HepG2 (cell line): ENCODE results near the gene KIF13A. TPM values are rescaled to one million over a fixed set of nuclear protein-coding genes. Genes with fewer than 3 reads are reported as not detected.
"Not testable (repeated sequence)": the region's sequence is repeated elsewhere in the genome, so short reads cannot be mapped to it uniquely, and the experiment has no call there.

ENCODE experiments used
- ATAC-seq: fragments of 200-7000 bp; cut with Tn5 transposase; 3 replicates; pipeline ENCODE4 v1.9.1; 2020; ENCODE audit warnings: mild to moderate bottlenecking, moderate library complexity
- BruUV-seq: library from RNA; stranded (reverse); fragments of 400-500 nt; replicated peaks from 2 replicates; lab custom pipeline; 2021; lab: Mats Ljungman, UMichigan
- CTCF ChIA-PET: fragments of 300-600 bp; formaldehyde crosslinking; extraction: SDS; loops from one replicate; lab custom pipeline; 2021; ENCODE audit warnings: low total read pairs, inconsistent platforms, low intra/inter-chr PET ratio; lab: Yijun Ruan, JAX
- POLR2A ChIA-PET: fragments of 350-600 bp; sonication (Branson Sonifier 250); formaldehyde crosslinking; loops from one replicate; lab custom pipeline; 2020; ENCODE audit warnings: antibody characterized with exemption, inconsistent platforms; lab: Yijun Ruan, JAX
- DNase-seq: peaks from one replicate; pipeline ENCODE4 v3.0.0-alpha.2; 2015; ENCODE audit warnings: low spot score
- FAIRE-seq: peaks from 3 replicates; lab custom pipeline; 2011; peaks lifted over from hg19 to GRCh38; lab: Jason Lieb, UNC
- H2AFZ ChIP-seq: one replicate; pipeline ENCODE4 v1.6.1; 2011; ENCODE audit warnings: low read length, inconsistent platforms
- H3K27ac ChIP-seq: fragments of 300-600 bp; 3 replicates; pipeline ENCODE4 v1.8.0; 2011; ENCODE audit warnings: mixed run types, mild to moderate bottlenecking, mixed read lengths, low read length, inconsistent platforms; ENCODE audit not compliant: insufficient read depth; ENCODE audit errors: extremely low read length
- H3K27me3 ChIP-seq, 2 experiments: fragments of 200-600 bp in 1 of 2; 2 replicates in 1 of 2; 3 replicates in 1 of 2; pipeline versions ENCODE4 v1.6.0 to v1.8.0; 2011; ENCODE audit warnings: low read length in 2 of 2, mild to moderate bottlenecking in 2 of 2, moderate library complexity in 2 of 2, inconsistent platforms in 1 of 2; ENCODE audit not compliant: insufficient read depth in 2 of 2, control insufficient read depth in 1 of 2
- H3K36me3 ChIP-seq, 2 experiments: fragments of 200-600 bp in 1 of 2; replicated peaks in 1 of 2; 2 replicates in 1 of 2; 3 replicates in 1 of 2; pipeline versions ENCODE4 v1.5.1 to v1.8.0; 2011; ENCODE audit warnings: low read length in 2 of 2, inconsistent platforms in 1 of 2; ENCODE audit not compliant: insufficient read depth in 2 of 2, control insufficient read depth in 1 of 2
- H3K4me1 ChIP-seq: 2 replicates; pipeline ENCODE4 v1.5.1; 2012; ENCODE audit warnings: low read length, inconsistent platforms; ENCODE audit not compliant: insufficient read depth
- H3K4me2 ChIP-seq: 2 replicates; pipeline ENCODE4 v1.6.0; 2011; ENCODE audit warnings: low read depth, low read length, inconsistent platforms
- H3K4me3 ChIP-seq, 3 experiments: fragments of 200-600 bp in 1 of 3; sonication (generic), shearing (Covaris generic) in 1 of 3; replicated peaks in 1 of 3; 2 replicates each; pipeline ENCODE4 v1.5.1; 2011 to 2016; ENCODE audit warnings: low read length in 3 of 3, inconsistent platforms in 2 of 3, low read depth in 2 of 3, mild to moderate bottlenecking in 2 of 3, control low read depth in 1 of 3, mixed read lengths in 1 of 3; ENCODE audit not compliant: insufficient read depth in 1 of 3
- H3K79me2 ChIP-seq: one replicate; pipeline ENCODE4 v1.6.1; 2011; ENCODE audit warnings: low read length, inconsistent platforms; ENCODE audit not compliant: insufficient read depth
- H3K9ac ChIP-seq: 2 replicates; pipeline ENCODE4 v1.6.0; 2011; ENCODE audit warnings: mild to moderate bottlenecking, low read depth, low read length, inconsistent platforms; ENCODE audit not compliant: insufficient read depth
- H3K9me3 ChIP-seq: 2 replicates; pipeline ENCODE4 v1.5.1; 2012; ENCODE audit warnings: mild to moderate bottlenecking, low read length
- H4K20me1 ChIP-seq: 2 replicates; pipeline ENCODE4 v1.6.0; 2011; ENCODE audit warnings: inconsistent platforms, mild to moderate bottlenecking, low read length, moderate library complexity; ENCODE audit not compliant: insufficient read depth
- HNRNPUL1 ChIP-seq: fragments of 200-400 bp; formaldehyde crosslinking; IDR thresholded peaks from 2 replicates; pipeline ENCODE4 v1.6.1; 2017; ENCODE audit warnings: low read depth, mild to moderate bottlenecking, low read length, moderate library complexity
- NFYB ChIP-seq: sonication (generic); formaldehyde crosslinking; IDR thresholded peaks from 2 replicates; pipeline ENCODE4 v1.4.0; 2020; ENCODE audit warnings: missing genetic modification reagents
- NFYC ChIP-seq: IDR thresholded peaks from 2 replicates; pipeline ENCODE4 v1.6.1; 2016; ENCODE audit warnings: missing genetic modification reagents, missing compliant biosample characterization
- WGBS: methylation state at CpG from one replicate; pipeline ENCODE4 v1.1.6; 2017; ENCODE audit warnings: low lambda C conversion rate; 5-methylcytosine and 5-hydroxymethylcytosine counted together
- in situ Hi-C: cut with HindIII; loops from 2 replicates; pipeline ENCODE4 v1.10.0; 2017; ENCODE audit warnings: low pct_unique_long_range_greater_than_20kb; ENCODE audit not compliant: extremely low pct_ligation_motif_present
- intact Hi-C: fragments of 100-400 bp; cut with micrococcal nuclease; formaldehyde crosslinking; loops from one replicate; pipeline ENCODE4 v1.10.0; 2022; ENCODE audit not compliant: unreplicated experiment
- polyA plus RNA-seq, 8 experiments: library from polyadenylated mRNA; depleted of rRNA in 3 of 8; stranded (reverse) in 7 of 8; unstranded in 1 of 8; fragments of >200 nt; fragmentation: Illumina TruSeq in 4 of 8; extraction: Trizol in 4 of 8; gene quantifications; 2 replicates each; pipeline versions ENCODE4 v1.2.1 to v1.2.3, GENCODE V29; 2011 to 2016; ENCODE audit warnings: low read depth in 4 of 8, missing spikeins in 1 of 8, mixed read lengths in 1 of 8; ENCODE audit not compliant: insufficient read depth in 1 of 8
- total RNA-seq, 5 experiments: library from RNA; depleted of rRNA; stranded (reverse); fragments of >200 nt; fragmentation: Illumina TruSeq; extraction: Trizol; gene quantifications; 2 replicates each; pipeline ENCODE4 v1.2.3, GENCODE V29; 2016; ENCODE audit warnings: low read depth in 1 of 5

Gene KIF13A
- total and polyA plus RNA-seq, 2 of the 13 experiments (the other 11 are each of a cell fraction or from before 2014, with no cell fraction given) = 21.1 to 37.2 TPM

GRCh38 chr6:18019539-18020534 is 32.4 kb upstream of the KIF13A start:
- POLR2A ChIA-PET = interaction anchor here (1.0 to 1.7 kb wide), 4 partner anchors 9 to 102 kb away, joined by 3 to 6 read pairs (median 4); partner anchors contain the start of gene NHLRC1
- BruUV-seq = no TSS peak
- no peaks in the 10 kb centered on the region for H4K20me1 ChIP-seq
- 93% methylated on average over 60 of the region's 75 CpGs for WGBS
- no peaks in the 10 kb centered on the region for H3K9me3 ChIP-seq
- in situ Hi-C loops (no loop called here), intact Hi-C loops (no loop called here)
- no peaks in the 10 kb centered on the region for H3K79me2 ChIP-seq
- no peak overlapping the region for H3K4me3 ChIP-seq
- no peaks in the 10 kb centered on the region for H3K36me3 ChIP-seq
- FAIRE-seq (no peak), DNase-seq (no peak), ATAC-seq (peak; percentile 5; the same call in 1 of the 3 replicates)
- CTCF ChIA-PET = no interaction called here
- no peak overlapping the region for H2AFZ ChIP-seq
- peaks cover 0 to 9% of the 10 kb centered on the region in 2 experiments; a peak in 2 of 5 replicates for H3K27me3 ChIP-seq
- H3K4me1 ChIP-seq = peaks cover 28% of the 10 kb centered on the region
- H3K4me2 ChIP-seq = no peak overlapping the region
- no peak overlapping the region for H3K9ac ChIP-seq
- H3K27ac ChIP-seq = no peak overlapping the region
- TF ChIP-seq HNRNPUL1 = no peak

- CTCF ChIA-PET = not testable (repeated sequence)
These were observed 31.7 kb upstream of the KIF13A start for GRCh38 chr6:18019133-18019532.

More at GRCh38 chr6:18019133-18019532, 31.7 kb upstream of the KIF13A start:
- DNase-seq, H3K9me3 ChIP-seq, H3K79me2 ChIP-seq, H4K20me1 ChIP-seq, H3K9ac ChIP-seq, in situ Hi-C loops, H3K27ac ChIP-seq, H3K4me2 ChIP-seq, intact Hi-C loops, H3K4me3 ChIP-seq: not testable (repeated sequence)
- peaks cover 28% of the 10 kb centered on the region for H3K4me1 ChIP-seq
- TF ChIP-seq NFYC = peak; percentile 70
- peak; percentile 72 for TF ChIP-seq NFYB
- TF ChIP-seq, all 625 proteins: peak for 2; not testable (repeated sequence) for 623
- FAIRE-seq, BruUV-seq, H3K27me3 ChIP-seq, H2AFZ ChIP-seq, POLR2A ChIA-PET, ATAC-seq, H3K36me3 ChIP-seq: not testable (repeated sequence)
- WGBS = 37% methylated on average over 4 of the region's 4 CpGs
